H9 (cell line): ENCODE data around the gene ZHX3. TPM values are rescaled to one million over a fixed set of nuclear protein-coding genes. Genes with fewer than 3 reads are reported as not detected.

ENCODE experiments used
- DNase-seq: peaks from one replicate; pipeline ENCODE4 v3.0.0-alpha.2; 2017
- H2AFZ ChIP-seq: one replicate; pipeline ENCODE4 v1.6.1; 2013; ENCODE audit warnings: mild to moderate bottlenecking, low read length, control low read depth, moderate library complexity
- H2AK5ac ChIP-seq: 2 replicates; pipeline ENCODE4 v1.6.1; 2013; ENCODE audit warnings: low read length, control low read depth, mixed read lengths; ENCODE audit not compliant: insufficient read length
- H2BK120ac ChIP-seq: one replicate; pipeline ENCODE4 v1.6.1; 2013; ENCODE audit warnings: low read depth, mild to moderate bottlenecking, low read length, control low read depth, inconsistent platforms; ENCODE audit not compliant: poor library complexity, severe bottlenecking
- H2BK12ac ChIP-seq: 2 replicates; pipeline ENCODE4 v1.6.1; 2013; ENCODE audit warnings: low read length, control low read depth, mixed read lengths, low read depth; ENCODE audit not compliant: insufficient read length
- H2BK15ac ChIP-seq: 2 replicates; pipeline ENCODE4 v1.6.1; 2013; ENCODE audit warnings: low read depth, low read length, control low read depth
- H2BK20ac ChIP-seq: one replicate; pipeline ENCODE4 v1.6.1; 2013; ENCODE audit warnings: low read depth, mild to moderate bottlenecking, low read length, control low read depth, inconsistent platforms; ENCODE audit not compliant: poor library complexity, severe bottlenecking
- H2BK5ac ChIP-seq: 2 replicates; pipeline ENCODE4 v1.6.1; 2013; ENCODE audit warnings: low read length, control low read depth, mixed read lengths; ENCODE audit not compliant: insufficient read length
- H3K14ac ChIP-seq: 2 replicates; pipeline ENCODE4 v1.6.1; 2013; ENCODE audit warnings: low read length, control low read depth; ENCODE audit not compliant: insufficient read depth
- H3K18ac ChIP-seq: 2 replicates; pipeline ENCODE4 v1.6.1; 2013; ENCODE audit warnings: low read depth, mild to moderate bottlenecking, mixed read lengths, low read length, control low read depth; ENCODE audit not compliant: insufficient read length
- H3K23ac ChIP-seq: 2 replicates; pipeline ENCODE4 v1.6.1; 2013; ENCODE audit warnings: low read length, control low read depth, mixed read lengths, low read depth; ENCODE audit not compliant: insufficient read length
- H3K23me2 ChIP-seq: 2 replicates; pipeline ENCODE4 v1.6.1; 2013; ENCODE audit warnings: low read depth, mild to moderate bottlenecking, mixed read lengths, low read length, control low read depth; ENCODE audit not compliant: insufficient read length, poor library complexity, severe bottlenecking
- H3K27ac ChIP-seq: 2 replicates; pipeline ENCODE4 v1.5.1; 2013; ENCODE audit warnings: low read length, control low read depth, mixed read lengths, low read depth; ENCODE audit not compliant: insufficient read length
- H3K27me3 ChIP-seq: 2 replicates; pipeline ENCODE4 v1.6.1; 2013; ENCODE audit warnings: low read length, control low read depth, inconsistent platforms; ENCODE audit not compliant: insufficient read depth
- H3K4ac ChIP-seq: 2 replicates; pipeline ENCODE4 v1.6.1; 2013; ENCODE audit warnings: low read depth, mild to moderate bottlenecking, control low read depth, inconsistent platforms, low read length, moderate library complexity
- H3K4me1 ChIP-seq: 2 replicates; pipeline ENCODE4 v1.6.1; 2013; ENCODE audit warnings: low read length, control low read depth, inconsistent platforms; ENCODE audit not compliant: insufficient read depth
- H3K4me2 ChIP-seq: 2 replicates; pipeline ENCODE4 v1.6.1; 2013; ENCODE audit warnings: low read length, control low read depth, mixed read lengths; ENCODE audit not compliant: insufficient read length, insufficient read depth
- H3K56ac ChIP-seq: 2 replicates; pipeline ENCODE4 v1.6.1; 2013; ENCODE audit warnings: low read depth, mild to moderate bottlenecking, mixed read lengths, low read length, control low read depth; ENCODE audit not compliant: insufficient read length
- H3K79me1 ChIP-seq: 2 replicates; pipeline ENCODE4 v1.6.1; 2013; ENCODE audit warnings: low read depth, mild to moderate bottlenecking, moderate library complexity, low read length, control low read depth, inconsistent platforms; ENCODE audit not compliant: insufficient read depth, poor library complexity, severe bottlenecking
- H3K79me2 ChIP-seq: 2 replicates; pipeline ENCODE4 v1.6.1; 2013; ENCODE audit warnings: low read length, control low read depth, inconsistent platforms; ENCODE audit not compliant: insufficient read depth
- H3K9ac ChIP-seq: 2 replicates; pipeline ENCODE4 v1.6.1; 2013; ENCODE audit warnings: low read length, control low read depth, mixed read lengths; ENCODE audit not compliant: insufficient read length; ENCODE audit errors: extremely low read depth
- H3K9me3 ChIP-seq: one replicate; pipeline ENCODE4 v1.6.1; 2013; ENCODE audit warnings: low read depth, low read length, inconsistent platforms; ENCODE audit not compliant: control insufficient read depth
- H3T11ph ChIP-seq: one replicate; pipeline ENCODE4 v1.6.1; 2013; ENCODE audit warnings: mild to moderate bottlenecking, low read length, control low read depth, inconsistent platforms
- H4K20me1 ChIP-seq: one replicate; pipeline ENCODE4 v1.6.1; 2013; ENCODE audit not compliant: control insufficient read depth, insufficient read length, insufficient read depth
- H4K5ac ChIP-seq: 2 replicates; pipeline ENCODE4 v1.6.1; 2013; ENCODE audit warnings: low read depth, mild to moderate bottlenecking, mixed read lengths, low read length, control low read depth; ENCODE audit not compliant: insufficient read length
- H4K8ac ChIP-seq: replicated peaks from 2 replicates; pipeline ENCODE4 v1.6.1; 2013; ENCODE audit warnings: low read length, control low read depth, mixed read lengths, low read depth; ENCODE audit not compliant: insufficient read length
- H4K91ac ChIP-seq: 2 replicates; pipeline ENCODE4 v1.6.1; 2013; ENCODE audit warnings: low read depth, mild to moderate bottlenecking, moderate library complexity, mixed read lengths, low read length, control low read depth; ENCODE audit not compliant: insufficient read length
- H3K27ac Mint-ChIP-seq, 3 experiments: 2 replicates in 2 of 3; 3 replicates in 1 of 3; pipeline ENCODE4 v1.8.0; 2020 to 2021; ENCODE audit warnings: mixed read lengths in 3 of 3, mild to moderate bottlenecking in 1 of 3, moderate library complexity in 1 of 3
- H3K27me3 Mint-ChIP-seq: 2 replicates; pipeline ENCODE4 v1.8.0; 2021; ENCODE audit warnings: low read depth, mild to moderate bottlenecking, moderate library complexity, mixed read lengths
- H3K36me3 Mint-ChIP-seq, 3 experiments: 2 replicates in 2 of 3; 3 replicates in 1 of 3; pipeline ENCODE4 v1.8.0; 2020 to 2021; ENCODE audit warnings: low read depth in 3 of 3, mixed read lengths in 3 of 3; ENCODE audit not compliant: insufficient read depth in 1 of 3
- H3K4me1 Mint-ChIP-seq, 2 experiments: 2 replicates each; pipeline ENCODE4 v1.8.0; 2020; ENCODE audit warnings: mixed read lengths in 2 of 2
- H3K4me3 Mint-ChIP-seq, 2 experiments: 2 replicates in 1 of 2; 3 replicates in 1 of 2; pipeline ENCODE4 v1.8.0; 2020 to 2021; ENCODE audit warnings: mild to moderate bottlenecking in 2 of 2, mixed read lengths in 2 of 2, moderate library complexity in 1 of 2
- H3K9me3 Mint-ChIP-seq, 2 experiments: 2 replicates in 1 of 2; 3 replicates in 1 of 2; pipeline ENCODE4 v1.8.0; 2020; ENCODE audit warnings: mild to moderate bottlenecking in 2 of 2, mixed read lengths in 2 of 2, moderate library complexity in 1 of 2
- CTCF ChIP-seq: fragments of 200-600 bp; sonication (generic); conservative IDR thresholded peaks from 3 replicates; pipeline ENCODE4 v1.8.0; 2021; ENCODE audit warnings: antibody characterized with exemption, mild to moderate bottlenecking
- WGBS: extraction: QIAGEN DNeasy Blood & Tissue Kit; methylation state at CpG from one replicate; pipeline ENCODE4 v1.1.7; 2013; ENCODE audit warnings: missing lambda C conversion rate, low lambda C conversion rate, mixed read lengths; ENCODE audit not compliant: insufficient read length; ENCODE audit errors: extremely low coverage; 5-methylcytosine and 5-hydroxymethylcytosine counted together
- total RNA-seq: library from RNA; stranded (reverse); gene quantifications from 2 replicates; pipeline ENCODE4 v1.2.1, GENCODE V29; 2021

ZHX3 gene
- total RNA-seq, 1 experiment from 2014 or later, result 4.4 TPM

GRCh38 chr20:41151134-41151869, 166.2 kb downstream of the ZHX3 start:
- no peak overlapping the region for H3T11ph ChIP-seq
- no peaks in the 10 kb centered on the region for H4K20me1 ChIP-seq
- H3K9me3 Mint-ChIP-seq, result no peaks in the 10 kb centered on the region
- no peak for DNase-seq
- no peak overlapping the region for H3K4me2 ChIP-seq
- H3K4me1 ChIP-seq, result peaks cover 7% of the 10 kb centered on the region
- H2BK20ac ChIP-seq, result no peak overlapping the region
- no peak overlapping the region for H3K27ac ChIP-seq
- no peak overlapping the region for H3K14ac ChIP-seq
- H3K79me2 ChIP-seq, result peaks cover 75% of the 10 kb centered on the region; the same call in 1 of the 2 replicates
- H3K27me3 Mint-ChIP-seq, result peaks cover 2% of the 10 kb centered on the region; the same call in 1 of the 2 replicates
- no peak overlapping the region for H2BK12ac ChIP-seq
- no peaks in the 10 kb centered on the region for H3K23me2 ChIP-seq
- H3K4ac ChIP-seq, result no peak overlapping the region
- WGBS, result no CpG with 5 or more reads among the region's 5 CpGs
- no peak overlapping the region for H2BK15ac ChIP-seq
- no peak overlapping the region for H2AK5ac ChIP-seq
- no peak overlapping the region for H3K23ac ChIP-seq
- H3K9me3 ChIP-seq, result no peaks in the 10 kb centered on the region
- H3K18ac ChIP-seq, result no peak overlapping the region
- no peak overlapping the region for H4K91ac ChIP-seq
- H3K4me1 Mint-ChIP-seq, result peaks cover 44 to 59% of the 10 kb centered on the region in 2 experiments
- TF ChIP-seq CTCF, result no peak
- H2BK5ac ChIP-seq, result no peak overlapping the region
- no peak overlapping the region for H2BK120ac ChIP-seq
- H3K27me3 ChIP-seq, result no peaks in the 10 kb centered on the region
- H3K9ac ChIP-seq, result no peak overlapping the region
- H3K79me1 ChIP-seq, result peaks cover 6% of the 10 kb centered on the region
- H2AFZ ChIP-seq, result no peak overlapping the region
- H3K27ac Mint-ChIP-seq, result no peak overlapping the region
- H4K8ac ChIP-seq, result no peak overlapping the region
- H4K5ac ChIP-seq, result no peak overlapping the region
- no peak overlapping the region for H3K4me3 Mint-ChIP-seq
- peaks cover 0 to 16% (median 5%) of the 10 kb centered on the region in 3 experiments for H3K36me3 Mint-ChIP-seq
- H3K56ac ChIP-seq, result no peak overlapping the region
